Measurements from ENCODE around the gene IL1RAPL2.
A peak's percentile ranks its signal among the peaks of the same experiment; 100 is the strongest.

The IL1RAPL2 gene

GRCh38 chrX:105168577-105168976 is 602.6 kb downstream of the IL1RAPL2 start:
- no peak for TF ChIP-seq REST (IDR thresholded peaks at IDR 0.05; ENCODE audit: low read depth)
- TF ChIP-seq TEAD4 (IDR thresholded peaks at IDR 0.05) = no peak
- no peak for TF ChIP-seq YY1 (IDR thresholded peaks at IDR 0.05; ENCODE audit: low read depth)
- TF ChIP-seq USF1 (IDR thresholded peaks at IDR 0.05) = no peak
- no peak for TF ChIP-seq TCF12 (IDR thresholded peaks at IDR 0.05; ENCODE audit: low read depth)
- no peak for TF ChIP-seq ZBTB7A (IDR thresholded peaks at IDR 0.05; ENCODE audit: low read depth)
- TF ChIP-seq CREB1 (IDR thresholded peaks at IDR 0.05; ENCODE audit: low read depth) = no peak
- TF ChIP-seq EP300 (IDR thresholded peaks at IDR 0.05; ENCODE audit: borderline replicate concordance) = no peak
- no peak for TF ChIP-seq TAF1 (IDR thresholded peaks at IDR 0.05; ENCODE audit: low read depth)
- TF ChIP-seq MAX (IDR thresholded peaks at IDR 0.05) = no peak
- TF ChIP-seq NFIC (IDR thresholded peaks at IDR 0.05) = no peak
- TF ChIP-seq FOXM1 (IDR thresholded peaks at IDR 0.05; ENCODE audit: borderline replicate concordance, low read depth) = no peak
- no peak for TF ChIP-seq EGR1 (IDR thresholded peaks at IDR 0.05)
- TF ChIP-seq RAD21 (IDR thresholded peaks at IDR 0.05; ENCODE audit: low read depth) = no peak
- no peak for TF ChIP-seq CEBPB (IDR thresholded peaks at IDR 0.05)

GRCh38 chrX:105173071-105173470 is 607.1 kb downstream of the IL1RAPL2 start:
- TF ChIP-seq REST (IDR thresholded peaks at IDR 0.05; ENCODE audit: low read depth) = no peak

- no peak for TF ChIP-seq ZBTB7A (IDR thresholded peaks at IDR 0.05; ENCODE audit: low read depth)
- no peak for TF ChIP-seq REST (IDR thresholded peaks at IDR 0.05; ENCODE audit: low read depth)
- TF ChIP-seq RAD21 (IDR thresholded peaks at IDR 0.05; ENCODE audit: low read depth) = no peak
- no peak for TF ChIP-seq MAX (IDR thresholded peaks at IDR 0.05)
- TF ChIP-seq TCF12 (IDR thresholded peaks at IDR 0.05; ENCODE audit: low read depth) = no peak
- TF ChIP-seq CEBPB (IDR thresholded peaks at IDR 0.05) = no peak
- TF ChIP-seq USF1 (IDR thresholded peaks at IDR 0.05) = no peak
- TF ChIP-seq EP300 (IDR thresholded peaks at IDR 0.05; ENCODE audit: borderline replicate concordance) = no peak
- no peak for TF ChIP-seq FOXM1 (IDR thresholded peaks at IDR 0.05; ENCODE audit: borderline replicate concordance, low read depth)
- no peak for TF ChIP-seq TAF1 (IDR thresholded peaks at IDR 0.05; ENCODE audit: low read depth)
- TF ChIP-seq EGR1 (IDR thresholded peaks at IDR 0.05) = no peak
- no peak for TF ChIP-seq TEAD4 (IDR thresholded peaks at IDR 0.05)
- TF ChIP-seq CREB1 (IDR thresholded peaks at IDR 0.05; ENCODE audit: low read depth) = no peak
- no peak for TF ChIP-seq NFIC (IDR thresholded peaks at IDR 0.05)
- no peak for TF ChIP-seq YY1 (IDR thresholded peaks at IDR 0.05; ENCODE audit: low read depth)
These were observed 613.6 kb downstream of the IL1RAPL2 start for GRCh38 chrX:105179644-105180043.

- no peak for TF ChIP-seq YY1 (IDR thresholded peaks at IDR 0.05; ENCODE audit: low read depth)
These were observed 623.1 kb downstream of the IL1RAPL2 start for GRCh38 chrX:105189093-105189492.

GRCh38 chrX:105190252-105190853 is 624.4 kb downstream of the IL1RAPL2 start:
- TF ChIP-seq TAF1 (IDR thresholded peaks at IDR 0.05; ENCODE audit: low read depth) = no peak
- TF ChIP-seq YY1 (IDR thresholded peaks at IDR 0.05; ENCODE audit: low read depth) = no peak
- TF ChIP-seq CEBPB (IDR thresholded peaks at IDR 0.05) = no peak
- TF ChIP-seq RAD21 (IDR thresholded peaks at IDR 0.05; ENCODE audit: low read depth) = peak; percentile 58
